H9 (cell line): ENCODE results near the gene PLAAT1. TPM values are rescaled to one million over a fixed set of nuclear protein-coding genes. Genes with fewer than 3 reads are reported as not detected.

Experiments used
- DNase-seq: peaks from one replicate; pipeline ENCODE4 v3.0.0-alpha.2; 2017
- H2AFZ ChIP-seq: one replicate; pipeline ENCODE4 v1.6.1; 2013; ENCODE audit warnings: mild to moderate bottlenecking, low read length, control low read depth, moderate library complexity
- H2AK5ac ChIP-seq: 2 replicates; pipeline ENCODE4 v1.6.1; 2013; ENCODE audit warnings: low read length, control low read depth, mixed read lengths; ENCODE audit not compliant: insufficient read length
- H2BK120ac ChIP-seq: one replicate; pipeline ENCODE4 v1.6.1; 2013; ENCODE audit warnings: low read depth, mild to moderate bottlenecking, low read length, control low read depth, inconsistent platforms; ENCODE audit not compliant: poor library complexity, severe bottlenecking
- H2BK12ac ChIP-seq: 2 replicates; pipeline ENCODE4 v1.6.1; 2013; ENCODE audit warnings: low read length, control low read depth, mixed read lengths, low read depth; ENCODE audit not compliant: insufficient read length
- H2BK15ac ChIP-seq: 2 replicates; pipeline ENCODE4 v1.6.1; 2013; ENCODE audit warnings: low read depth, low read length, control low read depth
- H2BK20ac ChIP-seq: one replicate; pipeline ENCODE4 v1.6.1; 2013; ENCODE audit warnings: low read depth, mild to moderate bottlenecking, low read length, control low read depth, inconsistent platforms; ENCODE audit not compliant: poor library complexity, severe bottlenecking
- H2BK5ac ChIP-seq: 2 replicates; pipeline ENCODE4 v1.6.1; 2013; ENCODE audit warnings: low read length, control low read depth, mixed read lengths; ENCODE audit not compliant: insufficient read length
- H3K14ac ChIP-seq: 2 replicates; pipeline ENCODE4 v1.6.1; 2013; ENCODE audit warnings: low read length, control low read depth; ENCODE audit not compliant: insufficient read depth
- H3K18ac ChIP-seq: 2 replicates; pipeline ENCODE4 v1.6.1; 2013; ENCODE audit warnings: low read depth, mild to moderate bottlenecking, mixed read lengths, low read length, control low read depth; ENCODE audit not compliant: insufficient read length
- H3K23ac ChIP-seq: 2 replicates; pipeline ENCODE4 v1.6.1; 2013; ENCODE audit warnings: low read length, control low read depth, mixed read lengths, low read depth; ENCODE audit not compliant: insufficient read length
- H3K23me2 ChIP-seq: 2 replicates; pipeline ENCODE4 v1.6.1; 2013; ENCODE audit warnings: low read depth, mild to moderate bottlenecking, mixed read lengths, low read length, control low read depth; ENCODE audit not compliant: insufficient read length, poor library complexity, severe bottlenecking
- H3K27ac ChIP-seq: 2 replicates; pipeline ENCODE4 v1.5.1; 2013; ENCODE audit warnings: low read length, control low read depth, mixed read lengths, low read depth; ENCODE audit not compliant: insufficient read length
- H3K27me3 ChIP-seq: 2 replicates; pipeline ENCODE4 v1.6.1; 2013; ENCODE audit warnings: low read length, control low read depth, inconsistent platforms; ENCODE audit not compliant: insufficient read depth
- H3K4ac ChIP-seq: 2 replicates; pipeline ENCODE4 v1.6.1; 2013; ENCODE audit warnings: low read depth, mild to moderate bottlenecking, control low read depth, inconsistent platforms, low read length, moderate library complexity
- H3K4me1 ChIP-seq: 2 replicates; pipeline ENCODE4 v1.6.1; 2013; ENCODE audit warnings: low read length, control low read depth, inconsistent platforms; ENCODE audit not compliant: insufficient read depth
- H3K4me2 ChIP-seq: 2 replicates; pipeline ENCODE4 v1.6.1; 2013; ENCODE audit warnings: low read length, control low read depth, mixed read lengths; ENCODE audit not compliant: insufficient read length, insufficient read depth
- H3K56ac ChIP-seq: 2 replicates; pipeline ENCODE4 v1.6.1; 2013; ENCODE audit warnings: low read depth, mild to moderate bottlenecking, mixed read lengths, low read length, control low read depth; ENCODE audit not compliant: insufficient read length
- H3K79me1 ChIP-seq: 2 replicates; pipeline ENCODE4 v1.6.1; 2013; ENCODE audit warnings: low read depth, mild to moderate bottlenecking, moderate library complexity, low read length, control low read depth, inconsistent platforms; ENCODE audit not compliant: insufficient read depth, poor library complexity, severe bottlenecking
- H3K79me2 ChIP-seq: 2 replicates; pipeline ENCODE4 v1.6.1; 2013; ENCODE audit warnings: low read length, control low read depth, inconsistent platforms; ENCODE audit not compliant: insufficient read depth
- H3K9ac ChIP-seq: 2 replicates; pipeline ENCODE4 v1.6.1; 2013; ENCODE audit warnings: low read length, control low read depth, mixed read lengths; ENCODE audit not compliant: insufficient read length; ENCODE audit errors: extremely low read depth
- H3K9me3 ChIP-seq: one replicate; pipeline ENCODE4 v1.6.1; 2013; ENCODE audit warnings: low read depth, low read length, inconsistent platforms; ENCODE audit not compliant: control insufficient read depth
- H3T11ph ChIP-seq: one replicate; pipeline ENCODE4 v1.6.1; 2013; ENCODE audit warnings: mild to moderate bottlenecking, low read length, control low read depth, inconsistent platforms
- H4K20me1 ChIP-seq: one replicate; pipeline ENCODE4 v1.6.1; 2013; ENCODE audit not compliant: control insufficient read depth, insufficient read length, insufficient read depth
- H4K5ac ChIP-seq: 2 replicates; pipeline ENCODE4 v1.6.1; 2013; ENCODE audit warnings: low read depth, mild to moderate bottlenecking, mixed read lengths, low read length, control low read depth; ENCODE audit not compliant: insufficient read length
- H4K8ac ChIP-seq: replicated peaks from 2 replicates; pipeline ENCODE4 v1.6.1; 2013; ENCODE audit warnings: low read length, control low read depth, mixed read lengths, low read depth; ENCODE audit not compliant: insufficient read length
- H4K91ac ChIP-seq: 2 replicates; pipeline ENCODE4 v1.6.1; 2013; ENCODE audit warnings: low read depth, mild to moderate bottlenecking, moderate library complexity, mixed read lengths, low read length, control low read depth; ENCODE audit not compliant: insufficient read length
- H3K27ac Mint-ChIP-seq, 3 experiments: 2 replicates in 2 of 3; 3 replicates in 1 of 3; pipeline ENCODE4 v1.8.0; 2020 to 2021; ENCODE audit warnings: mixed read lengths in 3 of 3, mild to moderate bottlenecking in 1 of 3, moderate library complexity in 1 of 3
- H3K27me3 Mint-ChIP-seq: 2 replicates; pipeline ENCODE4 v1.8.0; 2021; ENCODE audit warnings: low read depth, mild to moderate bottlenecking, moderate library complexity, mixed read lengths
- H3K36me3 Mint-ChIP-seq, 3 experiments: 2 replicates in 2 of 3; 3 replicates in 1 of 3; pipeline ENCODE4 v1.8.0; 2020 to 2021; ENCODE audit warnings: low read depth in 3 of 3, mixed read lengths in 3 of 3; ENCODE audit not compliant: insufficient read depth in 1 of 3
- H3K4me1 Mint-ChIP-seq, 2 experiments: 2 replicates each; pipeline ENCODE4 v1.8.0; 2020; ENCODE audit warnings: mixed read lengths in 2 of 2
- H3K4me3 Mint-ChIP-seq, 2 experiments: 2 replicates in 1 of 2; 3 replicates in 1 of 2; pipeline ENCODE4 v1.8.0; 2020 to 2021; ENCODE audit warnings: mild to moderate bottlenecking in 2 of 2, mixed read lengths in 2 of 2, moderate library complexity in 1 of 2
- H3K9me3 Mint-ChIP-seq, 2 experiments: 2 replicates in 1 of 2; 3 replicates in 1 of 2; pipeline ENCODE4 v1.8.0; 2020; ENCODE audit warnings: mild to moderate bottlenecking in 2 of 2, mixed read lengths in 2 of 2, moderate library complexity in 1 of 2
- WGBS: extraction: QIAGEN DNeasy Blood & Tissue Kit; methylation state at CpG from one replicate; pipeline ENCODE4 v1.1.7; 2013; ENCODE audit warnings: missing lambda C conversion rate, low lambda C conversion rate, mixed read lengths; ENCODE audit not compliant: insufficient read length; ENCODE audit errors: extremely low coverage; 5-methylcytosine and 5-hydroxymethylcytosine counted together
- total RNA-seq: library from RNA; stranded (reverse); gene quantifications from 2 replicates; pipeline ENCODE4 v1.2.1, GENCODE V29; 2021
- TF ChIP-seq, protein P1 (sequence below): fragments of 200-600 bp; sonication (generic); conservative IDR thresholded peaks from 3 replicates; pipeline ENCODE4 v1.8.0; 2021; ENCODE audit warnings: antibody characterized with exemption, mild to moderate bottlenecking

Gene PLAAT1
- total RNA-seq, 1 experiment from 2014 or later = 4.4 TPM

DNA sequence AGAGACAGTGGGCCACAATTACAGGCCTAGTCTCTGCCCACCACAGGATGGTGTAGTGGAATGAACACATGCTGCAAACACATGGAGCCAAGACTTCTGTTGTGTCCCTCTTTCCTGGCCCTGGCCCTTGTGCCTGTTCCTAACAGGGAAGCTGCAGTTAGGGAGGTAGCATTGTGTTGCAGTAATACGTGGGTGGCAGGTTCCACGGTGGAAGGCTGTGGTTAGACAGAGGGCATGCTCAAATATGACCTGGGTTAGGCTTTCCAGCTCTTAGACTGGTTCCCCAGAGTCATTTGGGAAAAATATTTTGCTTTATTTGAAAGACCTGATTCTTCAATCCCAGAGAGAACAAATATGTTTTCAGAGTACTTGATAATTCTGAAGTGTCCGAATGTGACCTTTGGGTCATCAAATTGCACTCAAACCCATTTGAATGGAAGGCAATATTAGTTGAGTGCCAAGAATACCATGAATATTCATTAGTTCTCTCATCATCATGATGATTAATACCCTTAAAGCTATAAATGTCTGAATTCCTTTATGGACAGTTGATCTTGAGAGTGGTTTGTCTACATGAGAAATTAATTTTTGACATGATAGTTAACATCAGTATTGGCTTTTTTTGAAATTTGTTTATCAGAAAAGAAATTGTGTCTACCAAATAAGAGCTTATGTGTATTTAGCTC lies 28.5 kb downstream of the PLAAT1 start:
- no CpG with 5 or more reads among the region's 3 CpGs for WGBS
- Mint-ChIP-seq H3K27ac (peak overlapping the region in 1 of 3 experiments; percentile 20; a peak in 1 of 7 replicates), H3K27me3 (no peaks in the 10 kb centered on the region), H3K4me3 (no peak overlapping the region; a peak in 1 of 5 replicates), H3K9me3 (no peaks in the 10 kb centered on the region), H3K4me1 (no peaks in the 10 kb centered on the region), H3K36me3 (no peaks in the 10 kb centered on the region; a peak in 1 of 7 replicates)
- Histone ChIP-seq H3K4ac (no peak overlapping the region), H3K9ac (no peak overlapping the region), H2AK5ac (no peak overlapping the region), H2BK5ac (no peak overlapping the region), H2BK15ac (no peak overlapping the region), H3K79me1 (no peaks in the 10 kb centered on the region), H3K23ac (no peak overlapping the region), H3K23me2 (no peaks in the 10 kb centered on the region), H4K5ac (no peak overlapping the region), H4K8ac (no peak overlapping the region), H3K14ac (no peak overlapping the region), H3K4me2 (no peak overlapping the region), H2BK20ac (no peak overlapping the region), H3K56ac (no peak overlapping the region), H3K9me3 (no peaks in the 10 kb centered on the region), H3K79me2 (no peaks in the 10 kb centered on the region), H3K18ac (no peak overlapping the region), H3K27me3 (no peaks in the 10 kb centered on the region), H3T11ph (no peak overlapping the region), H4K20me1 (no peaks in the 10 kb centered on the region), H3K27ac (no peak overlapping the region), H2BK12ac (no peak overlapping the region), H2AFZ (no peak overlapping the region), H3K4me1 (no peaks in the 10 kb centered on the region), H4K91ac (no peak overlapping the region), H2BK120ac (no peak overlapping the region)
- TF ChIP-seq, protein P1, sequence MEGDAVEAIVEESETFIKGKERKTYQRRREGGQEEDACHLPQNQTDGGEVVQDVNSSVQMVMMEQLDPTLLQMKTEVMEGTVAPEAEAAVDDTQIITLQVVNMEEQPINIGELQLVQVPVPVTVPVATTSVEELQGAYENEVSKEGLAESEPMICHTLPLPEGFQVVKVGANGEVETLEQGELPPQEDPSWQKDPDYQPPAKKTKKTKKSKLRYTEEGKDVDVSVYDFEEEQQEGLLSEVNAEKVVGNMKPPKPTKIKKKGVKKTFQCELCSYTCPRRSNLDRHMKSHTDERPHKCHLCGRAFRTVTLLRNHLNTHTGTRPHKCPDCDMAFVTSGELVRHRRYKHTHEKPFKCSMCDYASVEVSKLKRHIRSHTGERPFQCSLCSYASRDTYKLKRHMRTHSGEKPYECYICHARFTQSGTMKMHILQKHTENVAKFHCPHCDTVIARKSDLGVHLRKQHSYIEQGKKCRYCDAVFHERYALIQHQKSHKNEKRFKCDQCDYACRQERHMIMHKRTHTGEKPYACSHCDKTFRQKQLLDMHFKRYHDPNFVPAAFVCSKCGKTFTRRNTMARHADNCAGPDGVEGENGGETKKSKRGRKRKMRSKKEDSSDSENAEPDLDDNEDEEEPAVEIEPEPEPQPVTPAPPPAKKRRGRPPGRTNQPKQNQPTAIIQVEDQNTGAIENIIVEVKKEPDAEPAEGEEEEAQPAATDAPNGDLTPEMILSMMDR = no peak
- DNase-seq = no peak
